ENCODE measurements around the gene SERPIND1.
A peak's percentile ranks its signal among the peaks of the same experiment; 100 is the strongest.

The SERPIND1 gene

DNA sequence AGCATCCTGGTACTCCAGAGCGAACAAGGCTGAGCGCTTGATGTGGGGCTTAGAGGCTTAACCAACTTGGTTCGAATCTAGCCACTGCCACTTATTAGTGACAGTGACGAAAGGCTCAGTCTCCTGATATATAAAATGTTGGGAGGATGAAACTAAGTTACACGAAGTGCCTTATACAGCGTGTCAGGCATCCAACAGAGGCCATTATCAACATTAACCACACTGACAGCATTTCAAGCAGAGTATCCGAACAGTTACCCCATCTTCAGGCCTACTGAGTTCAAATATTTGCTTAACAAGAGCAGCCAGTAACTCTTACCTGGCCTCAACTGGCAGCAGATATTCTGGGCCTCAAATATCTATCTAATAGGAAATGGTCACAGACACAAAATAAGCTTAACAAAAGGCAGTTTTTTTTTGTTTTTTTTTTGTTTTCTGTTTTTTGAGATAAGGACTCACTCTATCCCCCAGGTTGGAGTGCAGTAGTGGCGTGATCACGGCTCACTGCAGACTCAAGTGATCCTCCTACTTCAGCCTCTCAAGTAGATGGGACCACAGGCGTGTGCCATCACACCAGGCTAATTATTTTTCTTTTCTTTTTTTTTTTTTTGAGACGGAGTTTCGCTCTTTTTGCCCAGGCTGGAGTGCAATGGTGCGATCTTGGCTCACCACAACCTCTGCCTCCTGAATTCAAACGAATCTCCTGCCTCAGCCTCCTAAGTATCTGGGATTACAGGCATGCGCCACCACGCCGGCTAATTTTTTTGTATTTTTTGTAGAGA, 2.9 kb downstream of the SERPIND1 start:
- no peak for DNase-seq

DNA sequence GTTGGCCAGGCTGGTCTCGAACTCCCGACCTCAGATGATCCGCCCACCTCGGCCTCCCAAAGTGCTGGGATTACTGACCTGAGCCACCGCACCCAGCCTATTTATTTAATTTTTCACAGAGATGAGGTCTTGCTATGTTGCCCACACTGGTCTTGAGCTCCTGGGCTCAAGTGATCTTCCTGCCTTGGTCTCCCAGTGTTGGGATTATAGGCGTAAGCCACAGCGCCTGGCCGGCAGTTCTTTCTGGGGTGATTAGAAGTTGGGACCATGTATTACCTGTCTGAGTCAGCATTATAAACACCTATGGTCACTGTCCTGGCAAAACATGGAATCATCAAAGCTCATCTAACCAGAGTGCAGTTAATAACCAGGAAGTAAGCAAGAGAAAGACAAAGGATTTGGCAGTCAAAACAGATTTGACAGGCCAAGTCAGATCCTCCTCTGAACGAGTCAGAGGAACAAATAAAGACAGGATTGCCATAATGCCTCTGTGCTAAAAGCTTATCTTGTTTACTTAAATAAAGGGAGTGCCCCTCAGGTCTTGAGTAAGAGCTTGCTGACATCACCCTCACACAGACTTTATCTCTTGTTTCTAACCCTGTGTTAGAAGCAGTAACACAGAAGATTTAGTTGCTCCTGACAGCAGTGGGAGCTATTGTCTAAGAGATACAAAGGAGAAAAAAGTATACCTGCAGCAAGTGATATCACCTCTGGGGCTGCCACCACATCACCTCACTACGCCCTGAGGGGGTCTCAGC, 3.7 kb downstream of the SERPIND1 start:
- peak; percentile 38 for DNase-seq

DNA sequence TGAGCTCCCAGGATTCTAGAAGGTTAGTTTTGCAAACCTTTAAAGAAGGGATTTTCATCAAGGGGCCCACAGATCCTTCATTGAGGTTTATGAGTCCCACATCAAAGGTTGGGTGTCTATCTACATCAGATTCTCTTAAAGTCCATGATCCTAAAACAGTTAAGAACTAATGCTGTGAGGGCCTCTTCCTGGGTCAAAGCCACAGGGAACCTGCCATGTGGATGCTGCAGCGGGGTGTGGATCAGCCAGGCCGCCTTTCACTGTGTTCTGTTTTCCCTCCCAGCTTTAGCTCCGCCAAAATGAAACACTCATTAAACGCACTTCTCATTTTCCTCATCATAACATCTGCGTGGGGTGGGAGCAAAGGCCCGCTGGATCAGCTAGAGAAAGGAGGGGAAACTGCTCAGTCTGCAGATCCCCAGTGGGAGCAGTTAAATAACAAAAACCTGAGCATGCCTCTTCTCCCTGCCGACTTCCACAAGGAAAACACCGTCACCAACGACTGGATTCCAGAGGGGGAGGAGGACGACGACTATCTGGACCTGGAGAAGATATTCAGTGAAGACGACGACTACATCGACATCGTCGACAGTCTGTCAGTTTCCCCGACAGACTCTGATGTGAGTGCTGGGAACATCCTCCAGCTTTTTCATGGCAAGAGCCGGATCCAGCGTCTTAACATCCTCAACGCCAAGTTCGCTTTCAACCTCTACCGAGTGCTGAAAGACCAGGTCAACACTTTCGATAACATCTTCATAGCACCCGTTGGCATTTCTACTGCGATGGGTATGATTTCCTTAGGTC, 5.3 kb downstream of the SERPIND1 start:
- DNase-seq: no peak

DNA sequence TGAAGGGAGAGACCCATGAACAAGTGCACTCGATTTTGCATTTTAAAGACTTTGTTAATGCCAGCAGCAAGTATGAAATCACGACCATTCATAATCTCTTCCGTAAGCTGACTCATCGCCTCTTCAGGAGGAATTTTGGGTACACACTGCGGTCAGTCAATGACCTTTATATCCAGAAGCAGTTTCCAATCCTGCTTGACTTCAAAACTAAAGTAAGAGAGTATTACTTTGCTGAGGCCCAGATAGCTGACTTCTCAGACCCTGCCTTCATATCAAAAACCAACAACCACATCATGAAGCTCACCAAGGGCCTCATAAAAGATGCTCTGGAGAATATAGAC, 5.9 kb downstream of the SERPIND1 start:
- no peak for DNase-seq

DNA sequence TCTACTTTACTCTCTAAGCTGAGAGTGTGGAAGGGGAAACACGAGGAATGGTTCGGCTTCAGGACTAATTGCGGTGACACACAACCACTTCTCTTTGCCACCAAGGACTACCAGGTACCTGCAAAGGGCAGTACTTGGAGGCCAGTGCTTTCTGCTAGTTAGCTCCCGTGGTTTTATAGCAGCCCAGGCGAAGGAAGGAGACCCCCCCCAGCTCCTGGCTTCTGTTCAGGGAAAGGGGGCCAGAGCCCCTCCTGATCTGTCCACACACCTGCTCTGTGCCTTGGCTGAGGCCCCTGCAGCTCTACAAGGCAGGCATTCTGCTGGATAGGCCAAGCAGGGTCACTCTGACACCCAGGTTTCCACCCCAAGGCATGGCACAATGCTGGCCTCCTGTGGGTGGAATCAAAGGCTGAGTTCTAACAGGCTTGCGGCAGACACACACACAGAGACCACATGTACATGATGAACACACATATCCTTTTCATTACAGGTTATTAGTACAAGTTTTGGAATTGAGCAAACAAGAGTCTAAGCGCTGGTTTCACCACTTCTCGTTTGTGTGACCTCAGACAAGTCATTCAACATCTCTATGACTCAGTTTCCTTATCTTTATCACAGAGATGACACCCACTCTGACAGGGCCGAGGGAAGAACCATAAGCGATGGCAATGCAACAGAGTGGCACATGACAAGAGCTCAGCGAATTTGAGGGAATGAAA, 7.5 kb downstream of the SERPIND1 start:
- peak; percentile 66 for DNase-seq

DNA sequence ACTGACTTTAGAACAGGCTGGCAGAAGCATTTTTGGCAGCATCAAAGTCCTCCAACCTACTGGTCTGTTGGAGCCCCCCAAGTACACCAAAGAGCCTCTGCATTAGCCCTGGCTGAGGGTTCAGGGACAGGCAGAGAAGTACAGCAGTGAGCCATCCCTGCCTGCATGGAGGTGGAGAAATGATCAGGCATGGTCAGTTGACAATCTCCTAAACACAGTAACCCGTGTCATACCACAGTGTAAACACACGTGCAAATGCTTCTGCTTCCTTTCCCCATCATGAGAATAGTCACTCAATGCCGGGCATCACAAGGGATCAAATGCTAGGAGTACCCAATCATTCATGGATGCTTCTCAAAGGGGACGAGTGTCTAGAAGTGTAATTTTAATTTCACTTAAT, 8.2 kb downstream of the SERPIND1 start:
- no peak for DNase-seq

DNA sequence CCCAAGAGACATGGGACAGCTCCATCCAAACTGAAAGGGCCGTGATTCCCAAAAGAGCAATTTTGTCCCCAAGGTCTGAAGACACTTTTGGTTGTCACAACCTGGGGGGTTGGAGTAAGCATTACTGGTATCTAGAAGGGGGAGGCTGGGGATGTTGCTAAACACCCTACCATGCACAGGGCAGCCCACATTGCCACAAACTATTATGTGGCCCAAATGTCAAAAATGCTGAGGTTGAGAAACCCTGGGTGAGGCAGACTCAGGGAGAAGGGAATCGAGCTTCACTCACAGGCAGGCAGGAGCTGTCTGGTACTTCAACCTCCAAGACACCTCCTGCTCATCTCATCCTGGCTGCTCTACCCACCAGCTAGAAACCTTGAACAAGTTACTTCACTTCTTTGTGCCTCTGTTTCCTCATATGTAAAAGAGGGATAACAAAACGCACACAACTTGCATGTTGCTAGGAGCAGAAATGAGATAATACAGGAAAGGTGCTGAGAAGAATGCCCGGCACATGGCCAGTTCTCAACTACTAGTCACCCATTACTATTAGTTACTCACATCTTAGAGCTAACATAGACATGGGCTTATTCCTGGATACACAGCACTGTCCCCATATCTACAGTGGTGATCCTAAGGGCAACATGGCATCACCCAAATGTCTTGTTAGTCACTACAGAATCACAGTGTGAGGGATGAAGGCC, 8.8 kb downstream of the SERPIND1 start:
- DNase-seq: no peak

DNA sequence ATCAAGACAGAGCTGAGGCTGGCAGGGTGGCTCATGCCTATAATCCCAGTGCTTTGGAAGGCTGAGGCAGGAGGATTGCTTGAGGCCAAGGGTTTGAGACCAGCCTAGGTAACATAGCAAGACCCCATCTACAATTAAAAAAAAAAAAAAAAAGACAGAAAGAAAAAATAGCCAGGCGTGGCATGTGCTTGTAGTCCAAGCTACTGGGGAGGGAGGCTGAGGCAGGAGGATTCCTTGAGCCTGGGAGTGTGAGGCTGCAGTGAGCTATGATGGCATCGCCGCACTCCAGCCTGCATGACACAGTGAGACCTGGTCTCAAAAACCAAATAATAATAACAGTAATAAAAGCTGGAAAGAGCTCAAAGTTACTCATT, 9.4 kb downstream of the SERPIND1 start:
- no peak for DNase-seq

DNA sequence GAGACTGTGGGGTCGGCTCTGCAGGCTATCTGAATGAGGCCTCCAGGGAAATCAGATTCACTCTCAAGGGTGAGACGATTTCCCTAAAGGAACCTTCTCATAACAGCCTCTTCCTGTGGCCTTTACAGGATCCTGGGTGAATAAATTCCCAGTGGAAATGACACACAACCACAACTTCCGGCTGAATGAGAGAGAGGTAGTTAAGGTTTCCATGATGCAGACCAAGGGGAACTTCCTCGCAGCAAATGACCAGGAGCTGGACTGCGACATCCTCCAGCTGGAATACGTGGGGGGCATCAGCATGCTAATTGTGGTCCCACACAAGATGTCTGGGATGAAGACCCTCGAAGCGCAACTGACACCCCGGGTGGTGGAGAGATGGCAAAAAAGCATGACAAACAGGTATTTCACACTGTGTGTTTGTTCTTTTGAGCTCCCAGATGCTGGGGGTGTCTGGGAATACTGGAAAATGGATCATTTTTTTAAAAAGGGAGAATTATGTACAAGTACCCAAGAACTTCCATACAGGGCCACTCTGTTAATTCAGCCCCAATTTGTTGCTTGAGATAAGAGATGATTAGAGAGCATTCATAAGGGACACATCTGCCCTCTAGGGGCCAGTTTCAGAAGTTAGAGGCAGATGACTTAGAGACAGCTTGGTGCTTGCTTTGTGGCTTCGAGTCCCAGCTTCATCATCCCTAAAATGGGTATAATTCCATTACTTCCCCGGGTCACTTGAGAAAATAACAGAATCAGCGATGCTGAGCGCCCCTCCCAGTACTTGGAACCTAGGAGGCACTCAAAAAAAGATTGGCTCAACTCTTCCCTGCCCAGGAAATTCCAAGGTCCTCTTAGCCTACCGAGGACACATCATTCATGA, 10.2 kb downstream of the SERPIND1 start:
- peak; percentile 67 for DNase-seq

DNA sequence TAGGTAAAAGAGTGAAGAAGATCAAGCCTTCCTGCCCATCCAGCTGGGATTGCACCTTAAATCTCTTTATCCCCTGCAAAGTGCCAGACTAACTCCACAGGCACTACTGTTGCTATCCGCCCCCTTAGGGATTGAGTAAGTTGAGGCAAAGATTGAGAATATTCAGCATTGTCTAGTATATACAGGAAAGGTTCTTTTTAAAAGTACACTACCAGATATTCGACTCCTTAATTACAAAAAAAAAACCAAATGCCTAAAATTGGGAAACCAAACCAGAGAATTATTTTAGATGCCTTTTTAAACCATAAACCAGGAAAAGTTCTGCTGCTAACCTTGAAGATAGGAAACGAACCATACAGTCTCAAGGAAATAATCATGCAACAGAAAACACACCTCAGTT, 11.5 kb downstream of the SERPIND1 start:
- DNase-seq: no peak

DNA sequence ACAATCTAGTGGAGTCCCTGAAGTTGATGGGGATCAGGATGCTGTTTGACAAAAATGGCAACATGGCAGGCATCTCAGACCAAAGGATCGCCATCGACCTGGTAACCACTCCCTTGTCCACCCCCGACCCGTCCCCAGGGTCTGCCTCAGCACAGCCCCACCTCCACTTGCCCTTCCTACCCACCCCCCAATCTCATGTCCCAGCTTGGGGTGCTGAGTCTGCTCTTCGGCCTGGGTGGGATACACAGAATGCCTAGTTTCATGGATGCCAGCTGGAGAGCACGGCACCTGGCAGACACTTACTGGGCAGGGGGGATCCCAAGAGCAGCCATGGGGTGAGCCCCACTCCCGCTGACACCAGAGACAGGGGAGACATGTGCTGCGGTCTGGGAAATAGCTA, 12.1 kb downstream of the SERPIND1 start:
- no peak for DNase-seq

DNA sequence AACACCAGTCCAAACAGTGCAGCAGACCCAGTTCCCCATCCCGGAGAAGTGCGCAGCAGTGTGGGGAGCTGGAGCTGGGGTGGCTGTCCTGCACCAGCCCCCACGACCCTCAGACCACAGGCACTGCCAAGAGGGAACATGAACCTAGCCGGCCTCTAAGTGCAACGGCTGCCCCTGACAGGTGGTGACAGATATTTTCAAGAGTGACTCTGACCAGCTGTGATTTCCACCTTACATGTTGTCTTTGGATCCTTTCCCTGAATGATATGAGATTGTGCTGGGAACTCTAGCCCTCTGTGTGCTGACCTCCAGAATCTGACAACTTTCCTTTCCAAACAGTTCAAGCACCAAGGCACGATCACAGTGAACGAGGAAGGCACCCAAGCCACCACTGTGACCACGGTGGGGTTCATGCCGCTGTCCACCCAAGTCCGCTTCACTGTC, 12.6 kb downstream of the SERPIND1 start:
- no peak for DNase-seq

DNA sequence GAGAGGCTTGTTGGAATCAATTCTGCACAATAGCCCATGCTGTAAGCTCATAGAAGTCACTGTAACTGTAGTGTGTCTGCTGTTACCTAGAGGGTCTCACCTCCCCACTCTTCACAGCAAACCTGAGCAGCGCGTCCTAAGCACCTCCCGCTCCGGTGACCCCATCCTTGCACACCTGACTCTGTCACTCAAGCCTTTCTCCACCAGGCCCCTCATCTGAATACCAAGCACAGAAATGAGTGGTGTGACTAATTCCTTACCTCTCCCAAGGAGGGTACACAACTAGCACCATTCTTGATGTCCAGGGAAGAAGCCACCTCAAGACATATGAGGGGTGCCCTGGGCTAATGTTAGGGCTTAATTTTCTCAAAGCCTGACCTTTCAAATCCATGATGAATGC, 13.3 kb downstream of the SERPIND1 start:
- DNase-seq: no peak

DNA sequence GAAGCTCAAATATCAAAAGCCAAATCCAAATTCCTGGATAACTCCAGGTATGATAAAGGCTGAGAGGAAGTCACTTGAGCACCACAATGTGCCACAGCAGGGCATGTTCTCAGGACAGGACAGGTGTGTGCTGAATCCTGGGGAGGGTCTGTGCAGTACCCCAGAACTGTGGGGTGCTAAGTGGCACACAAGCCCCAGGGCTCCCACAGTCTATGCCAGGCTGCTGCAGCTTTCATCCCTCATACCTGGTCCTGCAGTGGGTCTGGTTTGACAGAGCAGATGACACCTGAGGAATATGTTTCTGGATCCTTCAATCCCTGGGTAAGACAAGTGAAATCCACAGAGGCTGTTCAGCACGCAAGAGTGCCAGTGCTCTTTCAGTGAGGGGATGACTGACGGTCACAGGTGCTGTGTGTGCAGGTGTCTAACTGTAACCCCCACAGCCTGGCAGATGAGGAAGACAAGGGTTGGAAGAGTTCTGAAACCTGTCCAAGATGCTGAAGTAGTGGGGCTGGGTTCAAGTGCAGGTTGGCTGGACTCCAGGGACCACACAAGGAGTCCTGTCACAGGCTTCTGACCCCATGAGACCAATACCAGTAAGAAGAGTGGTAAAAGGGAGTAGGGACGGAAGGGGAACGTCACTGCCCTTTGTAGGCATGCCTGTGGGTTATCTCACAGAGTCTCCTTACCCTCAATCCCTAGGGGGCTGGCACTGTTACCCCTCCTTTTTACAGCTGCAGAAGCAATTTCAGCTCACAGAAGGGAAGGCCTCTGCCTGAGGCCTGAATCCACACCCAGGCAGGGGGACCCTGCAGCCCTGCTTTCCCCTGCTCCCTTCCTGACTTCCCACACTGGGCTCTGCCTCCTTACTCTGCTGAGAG, 14.1 kb downstream of the SERPIND1 start:
- no peak for DNase-seq

DNA sequence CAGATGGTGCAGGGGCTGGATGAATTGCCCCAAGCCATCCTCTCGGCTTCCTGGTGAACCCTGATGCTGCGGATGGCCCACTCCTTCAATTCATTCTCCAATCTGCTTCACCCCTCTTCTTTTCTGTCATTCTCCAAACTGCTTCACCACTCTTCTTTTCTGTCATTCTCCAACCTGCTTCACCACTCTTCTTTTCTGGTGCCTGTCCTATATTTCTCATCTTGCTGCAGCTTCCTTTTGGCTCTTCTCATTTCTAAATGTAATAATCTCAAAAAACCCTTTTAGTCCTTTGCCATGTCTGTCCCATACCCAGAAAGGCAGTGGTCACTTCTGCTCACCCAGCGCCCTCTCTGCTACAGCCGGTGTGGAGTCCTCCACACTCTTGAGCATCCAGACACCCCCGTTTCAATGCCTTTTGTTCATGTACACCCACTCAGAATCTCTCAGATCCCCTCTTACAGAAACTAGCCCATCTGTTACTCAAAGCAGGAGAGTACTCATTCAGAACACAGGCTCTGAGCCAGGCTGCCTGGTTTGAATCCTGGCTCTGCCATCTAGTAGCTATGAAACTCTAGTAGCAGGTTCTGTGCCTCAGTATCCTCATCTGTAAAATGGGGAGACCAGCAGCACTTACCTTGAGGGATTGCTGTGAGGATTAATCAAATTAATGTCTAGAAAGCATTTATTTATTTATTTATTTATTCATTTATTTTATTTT, 14.9 kb downstream of the SERPIND1 start:
- no peak for DNase-seq

DNA sequence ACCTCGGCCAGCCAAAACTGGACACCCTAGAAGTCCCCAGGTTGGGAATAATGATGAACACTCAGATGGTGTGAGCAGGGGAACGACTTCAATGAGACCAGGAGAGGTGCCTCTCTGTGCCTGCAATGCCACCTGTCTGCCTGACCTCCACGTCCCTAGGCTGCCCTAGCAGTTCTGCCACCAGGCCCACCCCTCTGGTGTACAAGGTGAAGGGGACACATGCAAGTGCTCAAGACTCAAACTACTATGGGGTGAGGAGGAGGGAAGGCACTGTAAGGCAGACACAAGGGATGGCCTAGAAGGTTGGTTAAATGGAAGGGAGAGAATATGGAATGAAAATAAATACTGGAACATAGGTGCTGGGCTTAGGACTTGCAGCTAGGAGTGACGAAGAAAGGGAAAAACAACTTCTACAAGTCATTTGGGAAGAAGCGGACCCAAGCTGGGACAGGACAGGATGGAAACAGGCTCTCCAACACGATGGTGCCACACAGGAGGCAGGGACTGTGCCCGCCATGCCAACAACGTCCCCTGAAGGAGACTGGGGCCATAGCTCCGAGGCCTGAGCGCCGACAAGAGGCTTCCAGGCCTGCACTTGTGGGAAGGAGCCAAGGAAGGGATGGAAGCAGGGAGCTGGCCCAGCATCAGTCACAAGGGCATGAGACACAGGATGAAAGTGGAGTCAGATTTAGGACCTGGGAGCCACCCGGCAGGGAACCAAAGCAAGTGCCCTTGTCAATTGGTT, 18.5 kb downstream of the SERPIND1 start:
- DNase-seq: no peak

DNA sequence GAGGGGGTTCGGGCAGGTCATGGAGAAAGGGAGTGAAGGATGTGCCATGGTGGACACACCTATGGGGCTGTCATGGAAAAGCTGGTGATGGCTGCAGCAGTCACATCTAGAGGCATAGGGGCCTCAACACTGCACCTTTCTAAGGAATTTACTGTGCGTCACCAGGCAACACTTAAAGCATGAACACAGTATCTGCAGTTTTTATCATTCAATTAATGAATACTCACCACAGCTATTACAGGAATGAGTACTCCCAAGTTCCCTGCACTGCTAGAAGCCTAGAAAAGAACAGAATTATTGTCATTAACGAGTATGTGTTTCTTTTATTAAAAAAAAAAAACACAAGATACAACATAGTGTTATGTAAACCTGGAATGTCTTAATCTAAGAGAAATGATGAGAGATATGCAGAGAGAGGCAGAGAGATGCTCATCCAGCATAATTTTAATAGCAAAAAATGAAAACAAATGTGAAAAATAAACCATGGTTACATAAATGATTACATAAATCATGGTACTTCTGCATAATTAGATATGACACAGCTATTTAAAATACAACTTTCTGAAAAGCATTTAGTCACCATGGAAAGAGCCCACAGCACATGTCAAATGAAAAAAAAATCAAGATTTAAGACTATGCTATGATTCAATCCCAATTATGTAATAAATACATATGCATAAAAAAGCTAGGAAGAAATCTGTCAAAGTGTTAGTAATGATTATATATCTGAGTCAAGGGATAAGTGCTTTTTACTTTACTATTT, 19.2 kb downstream of the SERPIND1 start:
- DNase-seq: no peak

Measured in activated CD4-positive, alpha-beta T cell treated with anti-CD3 and anti-CD28 coated beads, Interleukin-2, Interleukin-6, amounts not matched to agents 100 ng/mL and 50 ng/mL, durations not matched to agents 16 hours and 8 hours (primary cell).